Caco-2 (cell line): ENCODE data around the gene BTF3. TPM values are rescaled to one million over a fixed set of nuclear protein-coding genes. Genes with fewer than 3 reads are reported as not detected.

Experiments used
- BruUV-seq: library from RNA; stranded (reverse); fragments of 400-500 nt; replicated peaks from 2 replicates; lab custom pipeline; 2021; lab: Mats Ljungman, UMichigan
- CTCF ChIA-PET: fragments of 300-600 bp; sonication (Branson Sonifier 250); formaldehyde crosslinking; loops from one replicate; lab custom pipeline; 2022; ENCODE audit warnings: antibody characterized with exemption; lab: Charles Lee
- POLR2A ChIA-PET: fragments of 300-600 bp; sonication (Branson Sonifier 250); formaldehyde crosslinking; loops from one replicate; lab custom pipeline; 2022; ENCODE audit warnings: antibody characterized with exemption; lab: Charles Lee
- DNase-seq, 2 experiments: peaks; one replicate each; pipeline versions ENCODE4 v3.0.0 to v3.0.0-alpha.2; 2020 to 2022
- H3K27me3 ChIP-seq: replicated peaks from 2 replicates; pipeline ENCODE4 v1.6.0; 2011; ENCODE audit warnings: low read length; ENCODE audit not compliant: control insufficient read depth, insufficient read depth
- H3K36me3 ChIP-seq: 2 replicates; pipeline ENCODE4 v1.5.1; 2011; ENCODE audit warnings: low read length; ENCODE audit not compliant: control insufficient read depth, insufficient read depth
- H3K4me1 ChIP-seq: fragments of 250-450 bp; sonication (Bioruptor Pico); 2 replicates; pipeline ENCODE4 v1.5.1; 2020; ENCODE audit warnings: mild to moderate bottlenecking
- H3K4me3 ChIP-seq: 2 replicates; pipeline ENCODE4 v1.5.1; 2011; ENCODE audit warnings: low read depth, mild to moderate bottlenecking, control low read depth, low read length
- H3K9me3 ChIP-seq: fragments of 250-450 bp; sonication (Bioruptor Pico); 2 replicates; pipeline ENCODE4 v1.5.1; 2020; ENCODE audit warnings: mild to moderate bottlenecking, moderate library complexity
- H3K27ac Mint-ChIP-seq: one replicate; pipeline ENCODE4 v1.8.0; 2022; ENCODE audit warnings: mixed read lengths; ENCODE audit not compliant: unreplicated experiment
- H3K27me3 Mint-ChIP-seq: one replicate; pipeline ENCODE4 v1.8.0; 2022; ENCODE audit warnings: mixed read lengths; ENCODE audit not compliant: insufficient read depth, unreplicated experiment
- H3K36me3 Mint-ChIP-seq: one replicate; pipeline ENCODE4 v1.8.0; 2022; ENCODE audit warnings: mild to moderate bottlenecking, mixed read lengths; ENCODE audit not compliant: insufficient read depth, unreplicated experiment
- H3K4me1 Mint-ChIP-seq: one replicate; pipeline ENCODE4 v1.8.0; 2022; ENCODE audit warnings: low read depth, mixed read lengths; ENCODE audit not compliant: unreplicated experiment
- H3K4me3 Mint-ChIP-seq: one replicate; pipeline ENCODE4 v1.8.0; 2022; ENCODE audit warnings: mild to moderate bottlenecking, moderate library complexity, mixed read lengths; ENCODE audit not compliant: unreplicated experiment
- H3K9me3 Mint-ChIP-seq: one replicate; pipeline ENCODE4 v1.8.0; 2022; ENCODE audit warnings: mixed read lengths; ENCODE audit not compliant: unreplicated experiment
- CTCF ChIP-seq, 2 experiments: fragments of 200-600 bp in 1 of 2; IDR thresholded peaks; 1 replicate in 1 of 2; 2 replicates in 1 of 2; pipeline versions ENCODE4 v1.5.1 to v1.8.0; 2011 to 2022; ENCODE audit warnings: antibody characterized with exemption in 1 of 2, control low read depth in 1 of 2, inconsistent platforms in 1 of 2, low read depth in 1 of 2, low read length in 1 of 2, mild to moderate bottlenecking in 1 of 2, moderate library complexity in 1 of 2; ENCODE audit not compliant: insufficient read depth in 1 of 2, severe bottlenecking in 1 of 2, unreplicated experiment in 1 of 2
- intact Hi-C: fragments of 100-400 bp; cut with micrococcal nuclease; formaldehyde crosslinking; loops from one replicate; pipeline ENCODE4 v1.10.0; 2022; ENCODE audit not compliant: unreplicated experiment
- total RNA-seq: library from RNA; stranded (reverse); gene quantifications from 2 replicates; pipeline ENCODE4 v1.2.3, GENCODE V29; 2022

The BTF3 gene
- total RNA-seq, 1 experiment from 2014 or later = 653 TPM

GRCh38 chr5:73469878-73470277 is 28.4 kb upstream of the BTF3 start:
- BruUV-seq = no TSS peak
- intact Hi-C loops = no loop called here
- Mint-ChIP-seq H3K4me1 (no peaks in the 10 kb centered on the region), H3K27ac (no peak overlapping the region), H3K9me3 (no peaks in the 10 kb centered on the region), H3K27me3 (no peaks in the 10 kb centered on the region), H3K4me3 (no peak overlapping the region), H3K36me3 (no peaks in the 10 kb centered on the region)
- no peaks in the 10 kb centered on the region for H3K36me3 ChIP-seq
- H3K27me3 ChIP-seq = no peaks in the 10 kb centered on the region
- H3K4me3 ChIP-seq = no peak overlapping the region
- ChIA-PET CTCF (no interaction called here), POLR2A (no interaction called here)
- no peak for TF ChIP-seq CTCF (IDR thresholded peaks at IDR 0.05; ENCODE audit: insufficient read depth in 1 of 2, low read depth in 1 of 2, low read length in 1 of 2, severe bottlenecking in 1 of 2, unreplicated experiment in 1 of 2)
- no peaks in the 10 kb centered on the region for H3K4me1 ChIP-seq
- no peak for DNase-seq
- no peaks in the 10 kb centered on the region for H3K9me3 ChIP-seq

GRCh38 chr5:73471654-73472053 is 26.6 kb upstream of the BTF3 start:
- TF ChIP-seq CTCF (IDR thresholded peaks at IDR 0.05; ENCODE audit: insufficient read depth in 1 of 2, low read depth in 1 of 2, low read length in 1 of 2, severe bottlenecking in 1 of 2, unreplicated experiment in 1 of 2) = no peak
- no peak overlapping the region for H3K4me3 Mint-ChIP-seq
- DNase-seq = no peak
- ChIA-PET POLR2A (no interaction called here), CTCF (no interaction called here)
- intact Hi-C loops = no loop called here
- Histone ChIP-seq H3K4me1 (no peaks in the 10 kb centered on the region), H3K36me3 (no peaks in the 10 kb centered on the region), H3K27me3 (no peaks in the 10 kb centered on the region), H3K4me3 (no peak overlapping the region), H3K9me3 (no peaks in the 10 kb centered on the region)
- H3K27me3 Mint-ChIP-seq = no peaks in the 10 kb centered on the region
- no TSS peak for BruUV-seq
- H3K4me1 Mint-ChIP-seq = no peaks in the 10 kb centered on the region
- H3K36me3 Mint-ChIP-seq = no peaks in the 10 kb centered on the region
- H3K9me3 Mint-ChIP-seq = no peaks in the 10 kb centered on the region
- H3K27ac Mint-ChIP-seq = no peak overlapping the region

- Histone ChIP-seq H3K36me3 (no peaks in the 10 kb centered on the region), H3K4me1 (no peaks in the 10 kb centered on the region), H3K27me3 (no peaks in the 10 kb centered on the region), H3K4me3 (no peak overlapping the region), H3K9me3 (no peaks in the 10 kb centered on the region)
- BruUV-seq = no TSS peak
- POLR2A ChIA-PET = no interaction called here
- H3K4me1 Mint-ChIP-seq = no peaks in the 10 kb centered on the region
- TF ChIP-seq CTCF (IDR thresholded peaks at IDR 0.05; ENCODE audit: insufficient read depth in 1 of 2, low read depth in 1 of 2, low read length in 1 of 2, severe bottlenecking in 1 of 2, unreplicated experiment in 1 of 2) = no peak
- H3K36me3 Mint-ChIP-seq = no peaks in the 10 kb centered on the region
- DNase-seq = no peak
- H3K27ac Mint-ChIP-seq = no peak overlapping the region
- CTCF ChIA-PET = no interaction called here
- no peaks in the 10 kb centered on the region for H3K27me3 Mint-ChIP-seq
- intact Hi-C loops = no loop called here
- no peak overlapping the region for H3K4me3 Mint-ChIP-seq
- no peaks in the 10 kb centered on the region for H3K9me3 Mint-ChIP-seq
Measured at GRCh38 chr5:73472116-73472515, 26.1 kb upstream of the BTF3 start.
